Body of pancreas (tissue), 4 donors: ENCODE data around the gene PDLIM4.

Experiments
- CTCF ChIP-seq, 7 experiments: fragments of 450-650 bp in 4 of 7; fragments of 200-600 bp in 3 of 7; sonication (generic) in 3 of 7; IDR thresholded peaks; one replicate each; pipeline ENCODE4 v1.5.1; 2016 to 2019; ENCODE audit warnings: antibody characterized with exemption in 7 of 7
- POLR2A ChIP-seq, 3 donors: fragments of 450-650 bp; IDR thresholded peaks; one replicate each; pipeline ENCODE4 v1.6.1; 2016; ENCODE audit warnings: antibody characterized with exemption in 3 of 3, mild to moderate bottlenecking in 2 of 3

- no peak for TF ChIP-seq POLR2A (IDR thresholded peaks at IDR 0.05)
- no peak for TF ChIP-seq CTCF (IDR thresholded peaks at IDR 0.05)
Measured at GRCh38 chr5:132305420-132305819, 47.9 kb downstream of the PDLIM4 start.
